Measurements from ENCODE around the gene CENPB.

DNA sequence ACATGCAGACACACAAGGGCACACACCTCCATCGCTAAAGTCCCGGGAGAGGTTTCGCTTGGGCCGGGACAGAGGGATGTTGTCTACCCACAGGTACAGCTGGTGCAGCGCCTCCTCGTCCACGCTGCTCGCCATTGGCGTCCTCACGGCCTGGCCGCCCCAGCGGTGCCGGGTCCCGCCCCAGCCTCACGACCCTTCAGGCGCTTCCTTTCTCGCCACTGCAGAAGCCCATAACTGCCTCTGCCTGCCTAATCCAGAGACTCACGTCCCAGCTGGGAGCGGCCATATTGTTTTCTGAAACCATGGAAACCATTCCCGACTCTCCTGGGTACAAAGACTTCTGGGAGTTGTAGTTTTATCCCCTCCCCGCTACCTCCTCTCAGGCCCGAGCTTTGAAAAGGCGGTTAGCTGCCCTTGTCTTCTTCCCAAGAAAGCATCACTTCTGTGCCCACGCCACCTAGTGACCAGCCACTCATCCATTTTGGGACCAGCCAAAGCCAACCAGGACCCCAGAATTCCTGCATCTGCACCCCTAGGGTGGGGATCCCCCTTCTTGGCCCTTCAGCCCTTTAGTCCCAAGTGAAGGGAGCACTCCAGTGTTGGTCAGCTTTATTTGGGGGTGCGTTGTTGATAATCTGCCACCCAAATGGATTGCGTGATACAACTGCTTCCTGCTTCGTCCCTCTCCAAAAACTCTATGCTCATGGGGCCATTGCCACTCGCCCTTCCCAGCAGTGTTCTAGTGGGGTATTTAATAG lies 5.2 kb downstream of the CENPB start, which contains the start of gene SPEF1:
- TF ChIP-seq YY1 (IDR thresholded peaks at IDR 0.05; ENCODE audit: low read depth) (peak; percentile 98), TAF1 (IDR thresholded peaks at IDR 0.05; ENCODE audit: low read depth) (no peak)
- TF ChIP-seq, protein P1, sequence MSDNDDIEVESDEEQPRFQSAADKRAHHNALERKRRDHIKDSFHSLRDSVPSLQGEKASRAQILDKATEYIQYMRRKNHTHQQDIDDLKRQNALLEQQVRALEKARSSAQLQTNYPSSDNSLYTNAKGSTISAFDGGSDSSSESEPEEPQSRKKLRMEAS (IDR thresholded peaks at IDR 0.05) = peak; percentile 46; the same call in 1 of the 2 replicates
